Measurements from ENCODE around the gene PSD2. TPM values are rescaled to one million over a fixed set of nuclear protein-coding genes. Genes with fewer than 3 reads are reported as not detected.

The PSD2 gene
- total RNA-seq, 2 donors from 2014 or later = not detected

GRCh38 chr5:139759219-139759721 is 36.3 kb upstream of the PSD2 start:
- Mint-ChIP-seq H3K4me3 (no peak overlapping the region), H3K36me3 (no peaks in the 10 kb centered on the region), H3K4me1 (ENCODE audit: low read depth in 2 of 2) (peaks cover 21 to 50% of the 10 kb centered on the region in 2 donors), H3K27me3 (peaks cover 6 to 17% of the 10 kb centered on the region in 2 donors), H3K27ac (peak overlapping the region in 1 of 2 donors; percentile 7), H3K9me3 (no peaks in the 10 kb centered on the region)
- DNase-seq (ENCODE audit: low spot score) (peak; percentile 53), ATAC-seq (no peak)

GRCh38 chr5:139760066-139761056 is 35.2 kb upstream of the PSD2 start:
- H3K9me3 Mint-ChIP-seq = no peaks in the 10 kb centered on the region
- DNase-seq (ENCODE audit: low spot score) (no peak), ATAC-seq (no peak)
- peaks cover 24 to 53% of the 10 kb centered on the region in 2 donors for H3K4me1 Mint-ChIP-seq (ENCODE audit: low read depth in 2 of 2)
- H3K4me3 Mint-ChIP-seq = no peak overlapping the region
- H3K36me3 Mint-ChIP-seq = no peaks in the 10 kb centered on the region
- H3K27ac Mint-ChIP-seq = peak overlapping the region in 1 of 2 donors; percentile 22
- peaks cover 9 to 14% of the 10 kb centered on the region in 2 donors for H3K27me3 Mint-ChIP-seq

GRCh38 chr5:139761057-139761450 is 34.6 kb upstream of the PSD2 start:
- peak; percentile 10 for DNase-seq (ENCODE audit: low spot score)
- H3K4me3 Mint-ChIP-seq = no peak overlapping the region
- H3K4me1 Mint-ChIP-seq (ENCODE audit: low read depth in 2 of 2) = peaks cover 22 to 54% of the 10 kb centered on the region in 2 donors
- ATAC-seq = no peak
- no peaks in the 10 kb centered on the region for H3K36me3 Mint-ChIP-seq
- H3K27me3 Mint-ChIP-seq = peaks cover 6 to 10% of the 10 kb centered on the region in 2 donors
- no peaks in the 10 kb centered on the region for H3K9me3 Mint-ChIP-seq
- no peak overlapping the region for H3K27ac Mint-ChIP-seq

GRCh38 chr5:139761501-139761900 is 34.1 kb upstream of the PSD2 start:
- no peaks in the 10 kb centered on the region for H3K9me3 Mint-ChIP-seq
- H3K27ac Mint-ChIP-seq = no peak overlapping the region
- no peaks in the 10 kb centered on the region for H3K36me3 Mint-ChIP-seq
- ATAC-seq (no peak), DNase-seq (ENCODE audit: low spot score) (no peak)
- H3K27me3 Mint-ChIP-seq = peaks cover 6 to 10% of the 10 kb centered on the region in 2 donors
- peaks cover 18 to 51% of the 10 kb centered on the region in 2 donors for H3K4me1 Mint-ChIP-seq (ENCODE audit: low read depth in 2 of 2)
- no peak overlapping the region for H3K4me3 Mint-ChIP-seq

- no peak for ATAC-seq
- Mint-ChIP-seq H3K4me1 (ENCODE audit: low read depth in 2 of 2) (peaks cover 15 to 41% of the 10 kb centered on the region in 2 donors), H3K9me3 (no peaks in the 10 kb centered on the region), H3K36me3 (no peaks in the 10 kb centered on the region), H3K4me3 (no peak overlapping the region), H3K27ac (no peak overlapping the region), H3K27me3 (peaks cover 5 to 10% of the 10 kb centered on the region in 2 donors)
- DNase-seq (ENCODE audit: low spot score) = no peak
Observed at GRCh38 chr5:139762615-139763170, 32.9 kb upstream of the PSD2 start.

GRCh38 chr5:139763280-139763929 is 32.2 kb upstream of the PSD2 start:
- Mint-ChIP-seq H3K27ac (no peak overlapping the region), H3K27me3 (peaks cover 5 to 10% of the 10 kb centered on the region in 2 donors), H3K9me3 (no peaks in the 10 kb centered on the region), H3K4me1 (ENCODE audit: low read depth in 2 of 2) (peaks cover 9 to 34% of the 10 kb centered on the region in 2 donors), H3K4me3 (no peak overlapping the region), H3K36me3 (no peaks in the 10 kb centered on the region)
- DNase-seq (ENCODE audit: low spot score) (no peak), ATAC-seq (no peak)

- no peaks in the 10 kb centered on the region for H3K36me3 Mint-ChIP-seq
- DNase-seq (ENCODE audit: low spot score) (no peak), ATAC-seq (no peak)
- H3K9me3 Mint-ChIP-seq = no peaks in the 10 kb centered on the region
- peaks cover 8 to 29% of the 10 kb centered on the region in 2 donors for H3K4me1 Mint-ChIP-seq (ENCODE audit: low read depth in 2 of 2)
- H3K27me3 Mint-ChIP-seq = peaks cover 5 to 10% of the 10 kb centered on the region in 2 donors
- H3K27ac Mint-ChIP-seq = no peak overlapping the region
- peak overlapping the region; percentile 17 for H3K4me3 Mint-ChIP-seq
Observed at GRCh38 chr5:139763930-139764791, 31.4 kb upstream of the PSD2 start.

GRCh38 chr5:139764886-139765408 is 30.7 kb upstream of the PSD2 start:
- peaks cover 8 to 27% of the 10 kb centered on the region in 2 donors for H3K4me1 Mint-ChIP-seq (ENCODE audit: low read depth in 2 of 2)
- DNase-seq (ENCODE audit: low spot score) = no peak
- no peaks in the 10 kb centered on the region for H3K36me3 Mint-ChIP-seq
- no peaks in the 10 kb centered on the region for H3K9me3 Mint-ChIP-seq
- peaks cover 5 to 10% of the 10 kb centered on the region in 2 donors for H3K27me3 Mint-ChIP-seq
- peak overlapping the region in 1 of 2 donors; percentile 35 for H3K27ac Mint-ChIP-seq
- ATAC-seq = no peak
- peak overlapping the region; percentile 61 for H3K4me3 Mint-ChIP-seq

- Mint-ChIP-seq H3K27me3 (peaks cover 5 to 10% of the 10 kb centered on the region in 2 donors), H3K4me1 (ENCODE audit: low read depth in 2 of 2) (peaks cover 8 to 24% of the 10 kb centered on the region in 2 donors), H3K27ac (peak overlapping the region in 1 of 2 donors; percentile 35), H3K9me3 (no peaks in the 10 kb centered on the region), H3K4me3 (peak overlapping the region; percentile 61), H3K36me3 (no peaks in the 10 kb centered on the region)
- peak; percentile 78 for DNase-seq (ENCODE audit: low spot score)
- ATAC-seq = peak; percentile 89 to 91
Observed at GRCh38 chr5:139765409-139766217, 30.0 kb upstream of the PSD2 start.

GRCh38 chr5:139767960-139768359 is 27.6 kb upstream of the PSD2 start:
- no peaks in the 10 kb centered on the region for H3K36me3 Mint-ChIP-seq
- no peak overlapping the region for H3K4me3 Mint-ChIP-seq
- H3K27me3 Mint-ChIP-seq = peaks cover 5 to 10% of the 10 kb centered on the region in 2 donors
- DNase-seq (ENCODE audit: low spot score) (peak; percentile 59), ATAC-seq (no peak)
- no peaks in the 10 kb centered on the region for H3K9me3 Mint-ChIP-seq
- H3K27ac Mint-ChIP-seq = no peak overlapping the region
- peaks cover 8 to 20% of the 10 kb centered on the region in 2 donors for H3K4me1 Mint-ChIP-seq (ENCODE audit: low read depth in 2 of 2)

- no peaks in the 10 kb centered on the region for H3K9me3 Mint-ChIP-seq
- peaks cover 2 to 5% of the 10 kb centered on the region in 2 donors for H3K27me3 Mint-ChIP-seq
- H3K27ac Mint-ChIP-seq = no peak overlapping the region
- ATAC-seq (no peak), DNase-seq (ENCODE audit: low spot score) (no peak)
- H3K4me1 Mint-ChIP-seq (ENCODE audit: low read depth in 2 of 2) = peaks cover 8 to 16% of the 10 kb centered on the region in 2 donors
- H3K4me3 Mint-ChIP-seq = no peak overlapping the region
- no peaks in the 10 kb centered on the region for H3K36me3 Mint-ChIP-seq
Observed at GRCh38 chr5:139768807-139769465, 26.7 kb upstream of the PSD2 start.

- ATAC-seq (no peak), DNase-seq (ENCODE audit: low spot score) (no peak)
- H3K4me1 Mint-ChIP-seq (ENCODE audit: low read depth in 2 of 2) = peaks cover 8 to 17% of the 10 kb centered on the region in 2 donors
- H3K4me3 Mint-ChIP-seq = no peak overlapping the region
- H3K36me3 Mint-ChIP-seq = no peaks in the 10 kb centered on the region
- peaks cover 0 to 8% of the 10 kb centered on the region in 2 donors for H3K27me3 Mint-ChIP-seq
- no peaks in the 10 kb centered on the region for H3K9me3 Mint-ChIP-seq
- no peak overlapping the region for H3K27ac Mint-ChIP-seq
Observed at GRCh38 chr5:139769477-139769876, 26.1 kb upstream of the PSD2 start.
